Activated CD8-positive, alpha-beta T cell treated with anti-CD3 and anti-CD28 coated beads for 36 hours (primary cell): ENCODE measurements around the gene PRKG1. TPM values are rescaled to one million over a fixed set of nuclear protein-coding genes. Genes with fewer than 3 reads are reported as not detected.

ENCODE experiments used
- ATAC-seq: fragments of 200-7000 bp; cut with Tn5 transposase; one replicate; pipeline ENCODE4 v1.10.0; 2021; ENCODE audit warnings: mild to moderate bottlenecking, moderate library complexity
- CTCF ChIA-PET: fragments of 350-600 bp; sonication (Branson Sonifier 250); formaldehyde crosslinking; loops from one replicate; lab custom pipeline; 2021; ENCODE audit warnings: antibody characterized with exemption; lab: Charles Lee
- POLR2A ChIA-PET: fragments of 350-600 bp; sonication (Branson Sonifier 250); formaldehyde crosslinking; loops from one replicate; lab custom pipeline; 2021; ENCODE audit warnings: antibody characterized with exemption; lab: Charles Lee
- DNase-seq: peaks from one replicate; pipeline ENCODE4 v3.0.0-alpha.2; 2020
- H3K27ac Mint-ChIP-seq: one replicate; pipeline ENCODE4 v1.8.0; 2021; ENCODE audit warnings: mild to moderate bottlenecking, mixed read lengths
- H3K27me3 Mint-ChIP-seq: one replicate; pipeline ENCODE4 v1.8.0; 2021; ENCODE audit warnings: mixed read lengths
- H3K36me3 Mint-ChIP-seq: one replicate; pipeline ENCODE4 v1.8.0; 2021; ENCODE audit warnings: low read depth, mixed read lengths
- H3K4me1 Mint-ChIP-seq: one replicate; pipeline ENCODE4 v1.8.0; 2021; ENCODE audit warnings: low read depth, mixed read lengths
- H3K4me3 Mint-ChIP-seq: one replicate; pipeline ENCODE4 v1.8.0; 2021; ENCODE audit warnings: mild to moderate bottlenecking, moderate library complexity, mixed read lengths
- H3K9me3 Mint-ChIP-seq: one replicate; pipeline ENCODE4 v1.8.0; 2021; ENCODE audit warnings: mixed read lengths
- intact Hi-C: fragments of 100-400 bp; cut with micrococcal nuclease; formaldehyde crosslinking; loops from one replicate; pipeline ENCODE4 v1.10.0; 2022
- total RNA-seq, 2 experiments: library from RNA; stranded (reverse); gene quantifications; one replicate each; pipeline ENCODE4 v1.2.3, GENCODE V29; 2021
- TF ChIP-seq, protein P1 (sequence below): fragments of 200-600 bp; IDR thresholded peaks from one replicate; pipeline ENCODE4 v1.8.0; 2022; ENCODE audit warnings: antibody characterized with exemption, mild to moderate bottlenecking

The PRKG1 gene
- total RNA-seq, 2 experiments from 2014 or later: not detected

DNA sequence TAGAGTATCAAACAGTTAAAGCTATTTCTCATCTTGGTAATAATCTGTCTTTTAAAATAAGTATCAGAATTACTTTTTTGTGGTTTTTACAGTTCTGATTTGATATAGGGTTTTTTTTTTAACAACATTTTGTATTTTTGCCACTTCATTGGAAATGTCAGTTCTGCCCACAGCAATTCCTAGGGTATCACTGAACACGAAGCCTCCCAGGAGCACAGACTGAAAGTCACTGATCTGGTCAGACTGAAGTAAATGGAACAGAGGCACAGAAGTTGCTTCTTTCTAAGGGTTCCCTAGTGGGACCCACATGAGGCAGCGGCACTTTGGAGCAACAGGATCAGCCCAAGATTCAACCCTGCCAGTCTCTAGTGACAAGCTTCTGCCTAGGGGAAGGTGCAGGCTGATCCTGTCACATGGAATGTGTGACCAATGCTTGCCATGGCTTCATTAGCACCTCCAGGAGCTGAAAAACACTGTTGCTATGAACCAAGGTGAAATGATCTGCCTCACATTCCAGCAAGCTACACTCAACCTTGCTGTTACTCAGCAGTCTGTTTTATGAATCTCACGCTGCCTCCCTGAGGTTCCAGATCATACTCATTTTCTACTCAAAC is 898.6 kb downstream of the PRKG1 start:
- intact Hi-C loops: no loop called here
- ChIA-PET POLR2A (no interaction called here), CTCF (no interaction called here)
- no peaks in the 10 kb centered on the region for H3K4me1 Mint-ChIP-seq
- H3K27ac Mint-ChIP-seq: no peak overlapping the region
- no peaks in the 10 kb centered on the region for H3K9me3 Mint-ChIP-seq
- no peak overlapping the region for H3K4me3 Mint-ChIP-seq
- DNase-seq (no peak), ATAC-seq (no peak)
- peaks cover 1% of the 10 kb centered on the region for H3K27me3 Mint-ChIP-seq
- TF ChIP-seq, protein P1, sequence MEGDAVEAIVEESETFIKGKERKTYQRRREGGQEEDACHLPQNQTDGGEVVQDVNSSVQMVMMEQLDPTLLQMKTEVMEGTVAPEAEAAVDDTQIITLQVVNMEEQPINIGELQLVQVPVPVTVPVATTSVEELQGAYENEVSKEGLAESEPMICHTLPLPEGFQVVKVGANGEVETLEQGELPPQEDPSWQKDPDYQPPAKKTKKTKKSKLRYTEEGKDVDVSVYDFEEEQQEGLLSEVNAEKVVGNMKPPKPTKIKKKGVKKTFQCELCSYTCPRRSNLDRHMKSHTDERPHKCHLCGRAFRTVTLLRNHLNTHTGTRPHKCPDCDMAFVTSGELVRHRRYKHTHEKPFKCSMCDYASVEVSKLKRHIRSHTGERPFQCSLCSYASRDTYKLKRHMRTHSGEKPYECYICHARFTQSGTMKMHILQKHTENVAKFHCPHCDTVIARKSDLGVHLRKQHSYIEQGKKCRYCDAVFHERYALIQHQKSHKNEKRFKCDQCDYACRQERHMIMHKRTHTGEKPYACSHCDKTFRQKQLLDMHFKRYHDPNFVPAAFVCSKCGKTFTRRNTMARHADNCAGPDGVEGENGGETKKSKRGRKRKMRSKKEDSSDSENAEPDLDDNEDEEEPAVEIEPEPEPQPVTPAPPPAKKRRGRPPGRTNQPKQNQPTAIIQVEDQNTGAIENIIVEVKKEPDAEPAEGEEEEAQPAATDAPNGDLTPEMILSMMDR: no peak
- H3K36me3 Mint-ChIP-seq: no peaks in the 10 kb centered on the region

DNA sequence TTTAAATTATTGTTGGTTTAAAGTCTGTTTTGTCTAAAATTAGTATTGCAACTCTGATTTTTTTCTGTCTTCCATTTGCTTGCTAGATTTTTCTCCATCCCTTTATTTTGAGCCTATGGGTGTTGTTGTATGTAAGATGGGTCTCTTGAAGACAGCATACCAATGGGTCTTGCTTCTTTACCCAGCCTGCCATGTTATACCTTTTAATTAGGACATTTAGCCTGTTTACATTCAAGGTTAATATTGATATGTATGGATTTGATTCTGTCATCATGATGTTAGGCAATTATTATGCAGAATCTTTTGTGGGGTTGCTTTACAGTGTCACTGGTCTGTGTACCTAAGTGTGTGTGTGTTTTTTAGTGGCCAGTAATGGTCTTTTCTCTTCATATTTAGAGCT is 906.5 kb downstream of the PRKG1 start:
- Mint-ChIP-seq H3K4me1 (no peaks in the 10 kb centered on the region), H3K4me3 (no peak overlapping the region), H3K27ac (no peak overlapping the region), H3K36me3 (no peaks in the 10 kb centered on the region), H3K9me3 (peaks cover 3% of the 10 kb centered on the region), H3K27me3 (no peaks in the 10 kb centered on the region)
- ATAC-seq: no peak
- POLR2A ChIA-PET: interaction anchor here (0.5 kb wide), 1 partner anchor 23 kb away, joined by 3 read pairs; no protein-coding TSS in a partner anchor
- no peak for DNase-seq
- intact Hi-C loops: no loop called here
- CTCF ChIA-PET: no interaction called here
- TF ChIP-seq, protein P1: no peak

DNA sequence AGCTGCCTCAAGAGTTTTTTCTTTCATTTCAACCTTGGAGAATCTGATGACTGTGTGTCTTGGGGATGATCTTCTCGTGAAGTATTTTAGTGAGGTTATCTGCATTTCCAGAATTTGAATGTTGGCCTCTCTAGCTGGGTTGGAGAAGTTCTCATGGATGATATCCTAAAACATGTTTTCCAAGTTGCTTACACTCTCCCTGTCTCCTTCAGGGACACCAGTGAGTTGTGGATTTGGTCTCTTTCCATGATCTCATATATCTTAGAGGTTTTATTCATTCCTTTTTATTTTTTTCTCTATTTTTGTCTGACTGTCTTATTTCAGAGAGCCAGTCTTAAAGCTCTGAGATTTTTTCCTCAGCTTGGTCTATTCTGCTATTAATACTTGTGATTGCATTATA is 907.4 kb downstream of the PRKG1 start:
- H3K36me3 Mint-ChIP-seq: no peaks in the 10 kb centered on the region
- H3K27me3 Mint-ChIP-seq: no peaks in the 10 kb centered on the region
- intact Hi-C loops: no loop called here
- TF ChIP-seq, protein P1: no peak
- H3K9me3 Mint-ChIP-seq: peaks cover 3% of the 10 kb centered on the region
- ChIA-PET POLR2A (no interaction called here), CTCF (interaction anchor here (0.8 kb wide), 1 partner anchor 542 kb away, joined by 3 read pairs; no protein-coding TSS in a partner anchor)
- no peak overlapping the region for H3K4me3 Mint-ChIP-seq
- ATAC-seq: no peak
- no peak for DNase-seq
- no peaks in the 10 kb centered on the region for H3K4me1 Mint-ChIP-seq
- no peak overlapping the region for H3K27ac Mint-ChIP-seq

DNA sequence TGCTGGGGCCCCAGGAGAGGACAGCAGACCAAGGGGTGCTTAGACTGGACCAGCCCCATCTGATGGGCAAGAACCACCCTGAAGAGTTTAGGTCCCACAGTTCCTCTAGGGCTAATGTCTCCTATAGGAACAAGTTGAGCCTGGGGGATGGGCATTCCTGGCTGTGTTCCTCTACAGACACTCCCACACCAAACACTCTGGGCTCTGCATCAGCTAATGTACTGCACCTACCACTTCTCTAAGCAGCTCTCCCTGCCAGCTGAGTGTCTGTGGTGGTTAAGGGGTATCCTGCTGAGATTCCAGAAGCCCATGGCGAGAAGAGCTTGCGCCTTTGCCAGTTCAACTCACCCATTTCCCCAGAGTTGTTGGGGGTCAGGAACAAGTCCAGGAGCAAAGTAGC is 909.2 kb downstream of the PRKG1 start:
- TF ChIP-seq, protein P1: no peak
- ATAC-seq (no peak), DNase-seq (no peak)
- Mint-ChIP-seq H3K9me3 (peaks cover 3% of the 10 kb centered on the region), H3K4me3 (no peak overlapping the region), H3K27me3 (no peaks in the 10 kb centered on the region), H3K36me3 (no peaks in the 10 kb centered on the region), H3K4me1 (no peaks in the 10 kb centered on the region), H3K27ac (no peak overlapping the region)
- ChIA-PET POLR2A (no interaction called here), CTCF (no interaction called here)
- intact Hi-C loops: no loop called here

DNA sequence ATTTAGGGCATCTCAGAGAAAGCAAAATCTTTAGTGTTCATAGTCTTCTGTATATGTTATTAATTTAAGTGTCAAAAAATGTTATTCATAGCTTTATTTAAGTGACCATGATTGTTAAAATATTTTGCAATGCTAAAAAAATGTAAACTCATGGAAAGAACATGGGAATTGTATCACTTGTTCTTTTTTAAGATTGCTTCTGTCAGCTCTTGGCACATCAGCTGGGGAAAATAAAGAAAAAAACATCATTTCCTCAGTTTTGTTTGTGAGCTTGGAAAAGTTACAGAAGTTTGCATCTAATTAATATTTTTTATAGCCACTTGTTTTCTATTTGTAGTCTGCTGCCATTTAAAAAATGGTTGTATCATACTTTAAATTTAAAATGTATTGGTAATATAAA is 911.0 kb downstream of the PRKG1 start:
- TF ChIP-seq, protein P1: no peak
- Mint-ChIP-seq H3K36me3 (no peaks in the 10 kb centered on the region), H3K4me1 (no peaks in the 10 kb centered on the region), H3K27ac (no peak overlapping the region), H3K27me3 (no peaks in the 10 kb centered on the region), H3K4me3 (no peak overlapping the region), H3K9me3 (peaks cover 3% of the 10 kb centered on the region)
- DNase-seq (no peak), ATAC-seq (no peak)
- CTCF ChIA-PET: no interaction called here
- intact Hi-C loops: no loop called here
- POLR2A ChIA-PET: interaction anchor here (0.6 kb wide), 1 partner anchor 504 kb away, joined by 3 read pairs; no protein-coding TSS in a partner anchor
